ENCODE measurements around the gene MUC13.

GRCh38 chr3:124963755-124964154 is 29.2 kb upstream of the MUC13 start:
- TF ChIP-seq CTCF (conservative IDR thresholded peaks at IDR 0.05; ENCODE audit: low read depth, low read length) (no peak), EZH2 (IDR thresholded peaks at IDR 0.05; ENCODE audit: low read length, unreplicated experiment) (no peak), EZH2phosphoT487 (IDR thresholded peaks at IDR 0.05; ENCODE audit: borderline replicate concordance, low read length) (no peak)

All from PC-3 (cell line).